Fibroblast of villous mesenchyme (primary cell): ENCODE results near the gene BCAS4. TPM values are rescaled to one million over a fixed set of nuclear protein-coding genes. Genes with fewer than 3 reads are reported as not detected.

ENCODE experiments used
- DNase-seq: peaks from one replicate; pipeline ENCODE4 v3.0.0-alpha.2; 2010; ENCODE audit warnings: low read depth
- H3K4me3 ChIP-seq: 2 replicates; pipeline ENCODE4 v1.5.1; 2011; ENCODE audit warnings: low read depth, mild to moderate bottlenecking, low read length
- CTCF ChIP-seq: IDR thresholded peaks from 2 replicates; pipeline ENCODE4 v1.5.1; 2012; ENCODE audit warnings: low read depth, mild to moderate bottlenecking, low read length; ENCODE audit not compliant: insufficient read depth
- total RNA-seq: library from RNA; depleted of rRNA; stranded (reverse); fragments of >200 nt; gene quantifications from 2 replicates; pipeline ENCODE4 v1.2.3, GENCODE V29; 2012

BCAS4 gene
- total RNA-seq, 1 donor, result 7.3 TPM

DNA sequence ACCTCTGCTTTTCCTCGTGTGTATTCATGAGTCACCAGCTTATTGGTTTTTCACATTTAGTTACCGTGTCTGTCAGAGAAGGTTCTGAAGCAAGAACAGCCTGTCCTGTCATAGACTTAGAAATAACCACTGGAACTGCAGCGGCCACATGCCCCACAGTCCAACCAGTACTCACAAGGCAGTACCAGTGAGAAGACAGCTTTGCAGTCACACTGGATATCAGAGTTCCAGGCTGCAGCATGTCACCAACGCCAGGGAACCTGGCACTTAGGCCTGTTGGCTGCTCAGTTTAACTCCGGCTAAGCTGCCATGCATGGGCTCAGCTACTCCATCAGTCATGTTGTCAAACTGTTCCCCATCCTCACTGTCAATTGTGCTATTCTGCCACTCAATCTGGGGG is 96.3 kb downstream of the BCAS4 start:
- TF ChIP-seq CTCF, result no peak
- H3K4me3 ChIP-seq, result no peak overlapping the region

GRCh38 chr20:50892394-50892793 is 97.5 kb downstream of the BCAS4 start:
- DNase-seq, result no peak
- TF ChIP-seq CTCF, result no peak
- H3K4me3 ChIP-seq, result no peak overlapping the region

More for the DNA sequence above, 96.3 kb downstream of the BCAS4 start:
- no peak for DNase-seq

DNA sequence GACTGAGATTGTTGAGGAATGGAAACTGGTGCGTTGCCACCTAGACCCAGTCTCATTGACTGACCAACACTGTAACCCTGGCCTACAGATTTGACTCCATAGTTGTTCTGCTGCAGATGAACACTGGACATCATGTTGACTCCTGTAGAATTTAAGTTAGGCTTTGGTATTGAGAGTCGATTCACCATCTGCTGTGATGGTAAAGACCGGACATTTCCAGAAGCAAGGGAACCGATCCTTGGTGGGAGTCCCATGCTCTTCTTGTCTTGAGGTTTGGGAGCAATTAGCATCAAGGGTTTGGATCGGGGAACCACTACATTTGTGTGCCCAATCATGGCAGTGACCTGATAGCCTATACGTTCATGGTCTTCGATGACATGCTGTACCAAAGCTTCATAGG is 98.8 kb downstream of the BCAS4 start:
- no peak overlapping the region for H3K4me3 ChIP-seq
- no peak for TF ChIP-seq CTCF
- no peak for DNase-seq

DNA sequence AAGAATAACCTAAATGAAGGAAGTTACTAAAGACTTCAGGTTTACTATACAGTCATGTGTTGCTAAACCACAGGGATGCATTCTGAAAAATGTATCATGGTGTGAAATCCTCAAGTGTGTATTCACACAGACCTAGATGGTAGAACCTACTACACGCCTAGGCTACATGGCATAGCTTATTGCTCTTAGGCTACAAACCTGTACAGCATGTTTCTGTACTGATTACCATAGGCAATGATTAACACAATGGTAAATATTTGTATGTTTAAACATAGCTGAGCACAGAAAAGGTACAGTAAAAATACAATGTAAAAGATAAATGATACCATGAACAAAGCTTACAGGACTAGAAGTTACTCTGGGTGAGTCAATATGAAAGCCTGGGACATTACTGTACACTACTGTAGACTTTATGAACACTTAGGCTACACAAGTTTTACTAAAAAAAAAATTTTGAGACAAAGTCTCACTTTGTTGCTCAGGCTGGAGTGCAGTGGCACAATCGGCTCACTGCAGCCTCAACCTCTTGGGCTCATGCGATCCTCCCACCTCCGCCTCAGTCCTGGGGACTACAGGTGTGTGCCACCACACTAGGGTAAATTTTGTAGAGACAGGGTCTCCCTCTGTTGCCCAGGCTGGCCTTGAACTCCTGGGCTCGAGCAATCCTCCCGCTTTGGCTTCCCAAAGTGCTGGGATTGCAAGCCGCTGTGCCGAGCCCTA is 100.4 kb downstream of the BCAS4 start:
- DNase-seq, result no peak
- no peak for TF ChIP-seq CTCF
- no peak overlapping the region for H3K4me3 ChIP-seq

DNA sequence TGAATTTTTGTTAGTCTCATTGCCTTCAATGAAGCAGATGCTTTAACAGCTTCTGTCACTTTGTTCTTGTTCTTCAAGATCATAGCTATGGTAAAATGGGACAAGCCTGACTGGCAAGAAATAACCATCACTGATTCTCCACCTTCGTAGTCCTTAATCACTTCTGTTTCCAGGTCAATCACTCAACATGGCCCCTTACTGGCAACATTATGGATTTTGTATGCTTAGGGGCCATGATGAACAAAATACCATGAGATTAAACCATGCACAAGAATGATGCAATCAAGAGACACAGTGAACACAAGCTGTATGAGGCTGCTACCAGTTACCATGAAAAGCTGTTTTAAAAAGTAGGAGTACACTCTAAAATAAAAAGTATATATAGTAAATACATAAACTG is 103.6 kb downstream of the BCAS4 start:
- DNase-seq, result peak; percentile 30
- no peak for TF ChIP-seq CTCF
- no peak overlapping the region for H3K4me3 ChIP-seq

DNA sequence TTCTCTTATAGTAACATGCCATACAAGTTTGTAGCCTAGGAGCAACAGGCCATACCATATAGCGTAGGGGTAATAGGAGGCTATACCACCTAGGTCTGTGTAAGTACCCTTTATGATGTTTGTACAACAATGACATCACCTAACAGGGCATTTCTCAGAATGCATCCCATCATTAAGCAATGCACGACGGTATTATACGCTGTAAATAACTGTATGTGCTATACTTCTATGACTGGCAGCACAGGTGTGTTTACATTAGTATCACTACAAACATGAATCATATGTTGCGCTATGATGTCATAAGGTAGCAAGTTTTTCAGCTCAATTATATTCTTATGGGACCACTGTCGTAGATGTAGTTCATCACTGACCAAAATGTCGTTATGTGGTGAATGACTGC is 105.4 kb downstream of the BCAS4 start:
- no peak overlapping the region for H3K4me3 ChIP-seq
- TF ChIP-seq CTCF, result no peak
- no peak for DNase-seq

- H3K4me3 ChIP-seq, result no peak overlapping the region
- DNase-seq, result no peak
- TF ChIP-seq CTCF, result no peak
Observed at GRCh38 chr20:50901301-50901700, 106.4 kb downstream of the BCAS4 start.
